Thyroid gland (tissue), 4 donors: ENCODE data around the gene LRRC28.

ENCODE experiments used
- POLR2A ChIP-seq, 2 donors: fragments of 450-650 bp; IDR thresholded peaks; one replicate each; pipeline ENCODE4 v1.6.1; 2017; ENCODE audit warnings: antibody characterized with exemption in 2 of 2, mild to moderate bottlenecking in 2 of 2, moderate library complexity in 1 of 2
- TF ChIP-seq, protein P1 (sequence below), 6 experiments: fragments of 200-600 bp in 3 of 6; fragments of 450-650 bp in 3 of 6; sonication (generic) in 3 of 6; IDR thresholded peaks; one replicate each; pipeline ENCODE4 v1.5.1; 2016 to 2019; ENCODE audit warnings: antibody characterized with exemption in 6 of 6, mild to moderate bottlenecking in 2 of 6, inconsistent platforms in 1 of 6, moderate library complexity in 1 of 6

GRCh38 chr15:99250001-99250400 lies 1.3 kb upstream of the LRRC28 start:
- TF ChIP-seq POLR2A (IDR thresholded peaks at IDR 0.05): no peak
- TF ChIP-seq, protein P1, sequence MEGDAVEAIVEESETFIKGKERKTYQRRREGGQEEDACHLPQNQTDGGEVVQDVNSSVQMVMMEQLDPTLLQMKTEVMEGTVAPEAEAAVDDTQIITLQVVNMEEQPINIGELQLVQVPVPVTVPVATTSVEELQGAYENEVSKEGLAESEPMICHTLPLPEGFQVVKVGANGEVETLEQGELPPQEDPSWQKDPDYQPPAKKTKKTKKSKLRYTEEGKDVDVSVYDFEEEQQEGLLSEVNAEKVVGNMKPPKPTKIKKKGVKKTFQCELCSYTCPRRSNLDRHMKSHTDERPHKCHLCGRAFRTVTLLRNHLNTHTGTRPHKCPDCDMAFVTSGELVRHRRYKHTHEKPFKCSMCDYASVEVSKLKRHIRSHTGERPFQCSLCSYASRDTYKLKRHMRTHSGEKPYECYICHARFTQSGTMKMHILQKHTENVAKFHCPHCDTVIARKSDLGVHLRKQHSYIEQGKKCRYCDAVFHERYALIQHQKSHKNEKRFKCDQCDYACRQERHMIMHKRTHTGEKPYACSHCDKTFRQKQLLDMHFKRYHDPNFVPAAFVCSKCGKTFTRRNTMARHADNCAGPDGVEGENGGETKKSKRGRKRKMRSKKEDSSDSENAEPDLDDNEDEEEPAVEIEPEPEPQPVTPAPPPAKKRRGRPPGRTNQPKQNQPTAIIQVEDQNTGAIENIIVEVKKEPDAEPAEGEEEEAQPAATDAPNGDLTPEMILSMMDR (IDR thresholded peaks at IDR 0.05): no peak
